H1 (cell line): ENCODE measurements around the gene DUS1L.

Source experiments
- ASH2L ChIP-seq: fragments of 200-600, 300-600 bp; sonication (generic); IDR thresholded peaks from one replicate; pipeline ENCODE4 v1.7.1; 2017; ENCODE audit warnings: low read length
- GTF2F1 ChIP-seq: IDR thresholded peaks from 2 replicates; pipeline ENCODE4 v1.6.1; 2012; ENCODE audit warnings: low read depth, low read length, improper control_type of control experiment, borderline replicate concordance
- MAFK ChIP-seq: IDR thresholded peaks from 2 replicates; pipeline ENCODE4 v1.6.1; 2012; ENCODE audit warnings: low read depth, mild to moderate bottlenecking, improper control_type of control experiment, low read length
- POLR2A ChIP-seq, 2 experiments: IDR thresholded peaks; 1 replicate in 1 of 2; 2 replicates in 1 of 2; pipeline ENCODE4 v1.6.1; 2011; ENCODE audit warnings: low read depth in 2 of 2, low read length in 2 of 2, mild to moderate bottlenecking in 2 of 2; ENCODE audit errors: control extremely low read depth in 1 of 2
- POLR2AphosphoS5 ChIP-seq: IDR thresholded peaks from 2 replicates; pipeline ENCODE4 v1.6.1; 2011; ENCODE audit warnings: low read depth, low read length
- RNF2 ChIP-seq: fragments of 200-900, 300-1000 bp; sonication (generic); IDR thresholded peaks from 2 replicates; pipeline ENCODE4 v1.7.1; 2016; ENCODE audit warnings: borderline replicate concordance, low read depth, mild to moderate bottlenecking, antibody characterized with exemption, low read length; ENCODE audit not compliant: poor library complexity, severe bottlenecking; ENCODE audit errors: missing control alignments
- SP1 ChIP-seq: IDR thresholded peaks from 2 replicates; pipeline ENCODE4 v1.6.1; 2011; ENCODE audit warnings: low read depth, low read length
- YY1 ChIP-seq: IDR thresholded peaks from 2 replicates; pipeline ENCODE4 v1.6.1; 2011; ENCODE audit warnings: low read depth, mild to moderate bottlenecking, low read length
- TF ChIP-seq, protein P1 (sequence below), 3 experiments: IDR thresholded peaks; 1 replicate in 2 of 3; 2 replicates in 1 of 3; pipeline versions ENCODE4 v1.5.1 to v1.6.1; 2011; ENCODE audit warnings: low read length in 3 of 3, mild to moderate bottlenecking in 3 of 3, inconsistent platforms in 2 of 3, low read depth in 1 of 3, moderate library complexity in 1 of 3; ENCODE audit not compliant: insufficient read depth in 1 of 3; ENCODE audit errors: control extremely low read depth in 1 of 3

DNA sequence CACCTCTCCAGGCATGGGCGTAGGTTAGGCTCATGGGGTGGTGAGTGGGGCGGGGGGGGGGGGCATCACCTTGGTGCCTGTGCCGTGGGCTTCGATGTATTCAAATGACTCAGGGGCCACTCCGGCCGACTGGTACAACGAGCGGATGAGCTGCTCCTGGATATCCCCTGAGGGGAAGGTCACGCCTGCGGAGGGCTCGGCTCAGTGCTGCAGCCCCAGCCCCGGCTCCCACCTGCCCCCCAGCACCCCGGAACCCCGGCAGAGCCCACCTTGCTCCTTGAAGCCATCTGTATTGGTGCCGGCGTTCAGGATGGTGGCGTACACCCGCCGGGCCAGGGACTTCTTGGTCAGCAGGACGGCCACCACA lies 27.0 kb upstream of the DUS1L start:
- TF ChIP-seq, protein P1, sequence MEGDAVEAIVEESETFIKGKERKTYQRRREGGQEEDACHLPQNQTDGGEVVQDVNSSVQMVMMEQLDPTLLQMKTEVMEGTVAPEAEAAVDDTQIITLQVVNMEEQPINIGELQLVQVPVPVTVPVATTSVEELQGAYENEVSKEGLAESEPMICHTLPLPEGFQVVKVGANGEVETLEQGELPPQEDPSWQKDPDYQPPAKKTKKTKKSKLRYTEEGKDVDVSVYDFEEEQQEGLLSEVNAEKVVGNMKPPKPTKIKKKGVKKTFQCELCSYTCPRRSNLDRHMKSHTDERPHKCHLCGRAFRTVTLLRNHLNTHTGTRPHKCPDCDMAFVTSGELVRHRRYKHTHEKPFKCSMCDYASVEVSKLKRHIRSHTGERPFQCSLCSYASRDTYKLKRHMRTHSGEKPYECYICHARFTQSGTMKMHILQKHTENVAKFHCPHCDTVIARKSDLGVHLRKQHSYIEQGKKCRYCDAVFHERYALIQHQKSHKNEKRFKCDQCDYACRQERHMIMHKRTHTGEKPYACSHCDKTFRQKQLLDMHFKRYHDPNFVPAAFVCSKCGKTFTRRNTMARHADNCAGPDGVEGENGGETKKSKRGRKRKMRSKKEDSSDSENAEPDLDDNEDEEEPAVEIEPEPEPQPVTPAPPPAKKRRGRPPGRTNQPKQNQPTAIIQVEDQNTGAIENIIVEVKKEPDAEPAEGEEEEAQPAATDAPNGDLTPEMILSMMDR (IDR thresholded peaks at IDR 0.05; ENCODE audit: control extremely low read depth in 1 of 3, insufficient read depth in 1 of 3, low read depth in 1 of 3, low read length in 3 of 3): no peak
- TF ChIP-seq GTF2F1 (no peak), POLR2A (IDR thresholded peaks at IDR 0.05; ENCODE audit: control extremely low read depth in 1 of 2, low read depth in 2 of 2, low read length in 2 of 2) (no peak), SP1 (no peak), MAFK (no peak), RNF2 (no peak), ASH2L (no peak), POLR2AphosphoS5 (no peak), YY1 (no peak)
